Motor neuron (in vitro differentiated cells): ENCODE measurements around the gene BMPR2. TPM values are rescaled to one million over a fixed set of nuclear protein-coding genes. Genes with fewer than 3 reads are reported as not detected.
A peak's percentile ranks its signal among the peaks of the same experiment; 100 is the strongest.
"Not testable (repeated sequence)": the region's sequence is repeated elsewhere in the genome, so short reads cannot be mapped to it uniquely, and the experiment has no call there.

Experiments
- ATAC-seq, 8 experiments: fragments of 200-7000 bp; cut with Tn5 transposase; replicated peaks in 6 of 8; 2 replicates each; pipeline ENCODE4 v1.8.0; 2021; ENCODE audit warnings: mild to moderate bottlenecking in 8 of 8, moderate library complexity in 8 of 8
- H3K27ac ChIP-seq, 2 donors: fragments of 250-450 bp; sonication (Bioruptor Pico); 2 replicates each; pipeline ENCODE4 v1.9.0; 2021; ENCODE audit warnings: antibody characterized with exemption in 2 of 2, mild to moderate bottlenecking in 2 of 2, moderate library complexity in 1 of 2
- H3K4me1 ChIP-seq, 2 donors: fragments of 250-450 bp; sonication (Bioruptor Pico); replicated peaks in 1 of 2; 2 replicates each; pipeline ENCODE4 v1.6.1; 2021; ENCODE audit warnings: antibody characterized with exemption in 2 of 2, mild to moderate bottlenecking in 2 of 2, moderate library complexity in 1 of 2
- H3K4me3 ChIP-seq, 5 donors: fragments of 250-450 bp; sonication (Bioruptor Pico); 2 replicates each; pipeline ENCODE4 v1.9.0; 2021; ENCODE audit warnings: antibody characterized with exemption in 5 of 5, mild to moderate bottlenecking in 5 of 5, moderate library complexity in 4 of 5
- WGBS, 10 experiments: fragments of 450-650 bp; shearing (Covaris generic); methylation state at CpG; one replicate each; pipeline ENCODE4 v1.0.0; 2022; 5-methylcytosine and 5-hydroxymethylcytosine counted together
- in situ Hi-C, 9 experiments: fragments of 400-800 bp; cut with MboI; loops; one replicate each; pipeline ENCODE4 v1.15.0; 2021; ENCODE audit warnings: low sequenced_read_pairs in 9 of 9, low pct_unique_long_range_greater_than_20kb in 2 of 9; ENCODE audit not compliant: unreplicated experiment in 9 of 9
- total RNA-seq, 8 experiments: library from RNA; unstranded; fragments of 300-600 nt; gene quantifications; 2 replicates each; pipeline versions ENCODE4 v1.2.3 to v1.2.4, GENCODE V29; 2022

BMPR2 gene
- total RNA-seq, 8 experiments from 2014 or later, result 15.7 to 44.1 (median 20.3) TPM

- ATAC-seq, result no peak
- no peak overlapping the region for H3K4me3 ChIP-seq
Observed at GRCh38 chr2:202361108-202361507, 15.0 kb upstream of the BMPR2 start.

GRCh38 chr2:202373490-202373889 is 2.6 kb upstream of the BMPR2 start:
- ATAC-seq, result no peak
- WGBS, 10 experiments, result 76 to 100% (median 90%) methylated on average over 1 to 7 of the region's 7 CpGs; no CpG with 5 or more reads in 5 of the 10 experiments
- peaks cover 3 to 9% of the 10 kb centered on the region in 2 donors for H3K4me1 ChIP-seq
- H3K4me3 ChIP-seq, result no peak overlapping the region
- in situ Hi-C loops, result no loop called here
- H3K27ac ChIP-seq, result no peak overlapping the region

More at GRCh38 chr2:202361108-202361507, 15.0 kb upstream of the BMPR2 start:
- H3K4me1 ChIP-seq, result no peaks in the 10 kb centered on the region
- in situ Hi-C loops, result no loop called here
- no peak overlapping the region for H3K27ac ChIP-seq
- 0 to 100% (median 69%) methylated on average over 2 to 4 of the region's 4 CpGs; no CpG with 5 or more reads in 2 of the 10 experiments for WGBS, 10 experiments

GRCh38 chr2:202374383-202374782 is 1.7 kb upstream of the BMPR2 start:
- ATAC-seq, in situ Hi-C loops, H3K4me1 ChIP-seq: not testable (repeated sequence)
- Histone ChIP-seq H3K27ac (peak overlapping the region; percentile 92 to 97), H3K4me3 (peak overlapping the region; percentile 70 to 92 (median 83))
- 64 to 87% (median 84%) methylated on average over 2 to 19 of the region's 22 CpGs; no CpG with 5 or more reads in 2 of the 10 experiments for WGBS, 10 experiments

GRCh38 chr2:202375033-202375608 is 1.0 kb upstream of the BMPR2 start:
- peak; percentile 0 to 35 (median 16) for ATAC-seq
- H3K4me3 ChIP-seq, result peak overlapping the region; percentile 70 to 92 (median 83)

GRCh38 chr2:202376460-202377206 is 506 bp downstream of the BMPR2 start:
- in situ Hi-C loops, result no loop called here
- WGBS, 10 experiments, result 0 to 2% (median 0%) methylated on average over 2 to 12 of the region's 69 CpGs; no CpG with 5 or more reads in 7 of the 10 experiments
- peaks cover 14 to 20% of the 10 kb centered on the region in 2 donors for H3K4me1 ChIP-seq
- peak; percentile 1 to 26 (median 13) for ATAC-seq
- H3K4me3 ChIP-seq, result peak overlapping the region; percentile 70 to 92 (median 83)
- peak overlapping the region; percentile 92 to 97 for H3K27ac ChIP-seq

More at GRCh38 chr2:202375033-202375608, 1.0 kb upstream of the BMPR2 start:
- in situ Hi-C loops, result no loop called here
- WGBS, 10 experiments, result 0 to 4% (median 0%) methylated on average over 3 to 20 of the region's 33 CpGs; no CpG with 5 or more reads in 3 of the 10 experiments
- peaks cover 3 to 11% of the 10 kb centered on the region in 2 donors for H3K4me1 ChIP-seq
- peak overlapping the region; percentile 92 to 97 for H3K27ac ChIP-seq

GRCh38 chr2:202377207-202377761 is 1.2 kb downstream of the BMPR2 start:
- in situ Hi-C loops, result no loop called here
- 0 to 4% (median 0%) methylated on average over 1 to 14 of the region's 38 CpGs; no CpG with 5 or more reads in 2 of the 10 experiments for WGBS, 10 experiments
- peak overlapping the region; percentile 92 to 97 for H3K27ac ChIP-seq
- H3K4me1 ChIP-seq, result peaks cover 14 to 24% of the 10 kb centered on the region in 2 donors
- peak in 6 of 8 experiments; percentile 1 to 8 (median 4) for ATAC-seq
- H3K4me3 ChIP-seq, result peak overlapping the region; percentile 70 to 92 (median 83)

GRCh38 chr2:202378001-202378400 is 1.9 kb downstream of the BMPR2 start:
- no peak overlapping the region for H3K27ac ChIP-seq
- H3K4me3 ChIP-seq, result peak overlapping the region; percentile 70 to 92 (median 83)
- in situ Hi-C loops, result no loop called here
- 0 to 6% (median 0%) methylated on average over 1 to 4 of the region's 4 CpGs; no CpG with 5 or more reads in 1 of the 10 experiments for WGBS, 10 experiments
- H3K4me1 ChIP-seq, result peaks cover 14 to 25% of the 10 kb centered on the region in 2 donors
- ATAC-seq, result no peak

GRCh38 chr2:202378662-202379358 is 2.7 kb downstream of the BMPR2 start:
- ATAC-seq, result no peak
- in situ Hi-C loops, result no loop called here
- WGBS, 10 experiments, result 0 to 50% (median 8%) methylated on average over 1 to 3 of the region's 3 CpGs
- Histone ChIP-seq H3K4me1 (peaks cover 14 to 25% of the 10 kb centered on the region in 2 donors), H3K4me3 (peak overlapping the region; percentile 70 to 92 (median 83)), H3K27ac (no peak overlapping the region)

GRCh38 chr2:202382684-202383083 is 6.6 kb downstream of the BMPR2 start:
- Histone ChIP-seq H3K4me3 (no peak overlapping the region), H3K4me1 (peaks cover 11 to 16% of the 10 kb centered on the region in 2 donors), H3K27ac (no peak overlapping the region)
- in situ Hi-C loops, result no loop called here
- 71 to 100% (median 92%) methylated on average over 1 to 2 of the region's 2 CpGs for WGBS, 10 experiments
- no peak for ATAC-seq

GRCh38 chr2:202386495-202386894 is 10.4 kb downstream of the BMPR2 start:
- H3K4me1 ChIP-seq, in situ Hi-C loops, ATAC-seq, H3K4me3 ChIP-seq, H3K27ac ChIP-seq: not testable (repeated sequence)
- 61 to 100% (median 89%) methylated on average over 1 to 11 of the region's 12 CpGs for WGBS, 10 experiments

GRCh38 chr2:202387608-202388342 is 11.6 kb downstream of the BMPR2 start:
- 24 to 96% (median 86%) methylated on average over 3 to 8 of the region's 8 CpGs for WGBS, 10 experiments
- Histone ChIP-seq H3K27ac (no peak overlapping the region), H3K4me3 (no peak overlapping the region), H3K4me1 (no peaks in the 10 kb centered on the region)
- in situ Hi-C loops, result no loop called here
- ATAC-seq, result no peak

GRCh38 chr2:202400941-202401340 is 24.8 kb downstream of the BMPR2 start:
- H3K4me3 ChIP-seq, result no peak overlapping the region
- no peak for ATAC-seq
- no peak overlapping the region for H3K27ac ChIP-seq
- in situ Hi-C loops, result no loop called here
- H3K4me1 ChIP-seq, result no peaks in the 10 kb centered on the region
